AG08395 (cell line): ENCODE measurements around the gene NFIX.

ENCODE experiments used
- DNase-seq: peaks from one replicate; pipeline ENCODE4 v3.0.0; 2012; ENCODE audit warnings: mixed read lengths, low spot score

Gene NFIX

GRCh38 chr19:13037161-13037560 lies 41.9 kb downstream of the NFIX start:
- DNase-seq = peak; percentile 81

- no peak for DNase-seq
These were observed 42.5 kb downstream of the NFIX start for GRCh38 chr19:13037731-13038130.

- no peak for DNase-seq
These were observed 43.3 kb downstream of the NFIX start for GRCh38 chr19:13038306-13039210.

- DNase-seq = no peak
These were observed 44.0 kb downstream of the NFIX start for GRCh38 chr19:13039211-13039789.

GRCh38 chr19:13040232-13040947 lies 45.1 kb downstream of the NFIX start:
- DNase-seq = no peak

- DNase-seq = no peak
These were observed 45.6 kb downstream of the NFIX start for GRCh38 chr19:13040948-13041292.

- DNase-seq = no peak
These were observed 47.3 kb downstream of the NFIX start for GRCh38 chr19:13042443-13043130.

- no peak for DNase-seq
These were observed 48.0 kb downstream of the NFIX start for GRCh38 chr19:13043285-13043684.

GRCh38 chr19:13044231-13044836 lies 49.1 kb downstream of the NFIX start:
- DNase-seq = no peak

GRCh38 chr19:13045812-13046211 lies 50.5 kb downstream of the NFIX start:
- DNase-seq = no peak

- DNase-seq = no peak
These were observed 52.1 kb downstream of the NFIX start for GRCh38 chr19:13047374-13047773.

GRCh38 chr19:13050274-13050673 lies 55.0 kb downstream of the NFIX start:
- no peak for DNase-seq

- DNase-seq = no peak
These were observed 56.4 kb downstream of the NFIX start for GRCh38 chr19:13051557-13052165.

GRCh38 chr19:13052447-13053175 lies 57.3 kb downstream of the NFIX start:
- DNase-seq = no peak

GRCh38 chr19:13053238-13053637 lies 58.0 kb downstream of the NFIX start:
- no peak for DNase-seq

- peak; percentile 93 for DNase-seq
These were observed 58.7 kb downstream of the NFIX start for GRCh38 chr19:13053761-13054625.

- DNase-seq = no peak
These were observed 59.4 kb downstream of the NFIX start for GRCh38 chr19:13054626-13055212.

GRCh38 chr19:13055213-13056051 lies 60.2 kb downstream of the NFIX start:
- DNase-seq = peak; percentile 89
